Uterus (tissue), 4 donors: ENCODE results near the gene IL6R. TPM values are rescaled to one million over a fixed set of nuclear protein-coding genes. Genes with fewer than 3 reads are reported as not detected.
"Not testable (repeated sequence)": the region's sequence is repeated elsewhere in the genome, so short reads cannot be mapped to it uniquely, and the experiment has no call there.

Source experiments
- DNase-seq, 2 donors: peaks; one replicate each; pipeline ENCODE4 v3.0.0-alpha.2; 2019 to 2020
- H3K27ac ChIP-seq, 2 donors: fragments of 200-600 bp; sonication (generic); 1 replicate in 1 of 2; 2 replicates in 1 of 2; pipeline ENCODE4 v1.5.1; 2016 to 2018
- H3K27me3 ChIP-seq, 2 donors: fragments of 200-600 bp; sonication (generic); one replicate each; pipeline ENCODE4 v1.5.1; 2018 to 2019; ENCODE audit warnings: control low read depth in 1 of 2
- H3K36me3 ChIP-seq, 2 donors: fragments of 200-600 bp; sonication (generic); one replicate each; pipeline ENCODE4 v1.5.1; 2019; ENCODE audit warnings: control low read depth in 1 of 2
- H3K4me1 ChIP-seq, 2 donors: fragments of 200-600 bp; sonication (generic); one replicate each; pipeline ENCODE4 v1.5.1; 2018 to 2019; ENCODE audit warnings: control low read depth in 1 of 2
- H3K4me3 ChIP-seq, 2 donors: fragments of 200-600 bp; sonication (generic); 1 replicate in 1 of 2; 2 replicates in 1 of 2; pipeline ENCODE4 v1.5.1; 2018 to 2019; ENCODE audit warnings: mild to moderate bottlenecking in 1 of 2
- H3K9me3 ChIP-seq, 2 donors: fragments of 200-600 bp; sonication (generic); one replicate each; pipeline ENCODE4 v1.5.1; 2019; ENCODE audit warnings: control low read depth in 1 of 2
- POLR2A ChIP-seq, 2 donors: fragments of 450-650 bp; IDR thresholded peaks; one replicate each; pipeline ENCODE4 v1.6.1; 2016; ENCODE audit warnings: antibody characterized with exemption in 2 of 2, mild to moderate bottlenecking in 1 of 2, moderate library complexity in 1 of 2
- intact Hi-C: fragments of 100-400 bp; cut with DNase I; formaldehyde crosslinking; loops from one replicate; pipeline ENCODE4 v1.15.1; 2023; ENCODE audit warnings: low total_unique reads
- total RNA-seq, 4 donors: library from RNA; depleted of rRNA in 3 of 4; stranded (reverse); fragments of >200 nt in 3 of 4; gene quantifications; one replicate each; pipeline versions ENCODE4 v1.1.0 to v1.2.4, GENCODE V29; 2014 to 2023
- TF ChIP-seq, protein P1 (sequence below), 4 experiments: fragments of 200-600 bp in 2 of 4; fragments of 450-650 bp in 2 of 4; sonication (generic) in 2 of 4; IDR thresholded peaks; one replicate each; pipeline ENCODE4 v1.5.1; 2016 to 2019; ENCODE audit warnings: antibody characterized with exemption in 4 of 4, mild to moderate bottlenecking in 2 of 4, moderate library complexity in 1 of 4
- donor health status: DM: yes; HTN: yes; CAD: no.

IL6R gene
- total RNA-seq, 4 donors from 2014 or later: 9.7 to 28.2 (median 17.1) TPM

DNA sequence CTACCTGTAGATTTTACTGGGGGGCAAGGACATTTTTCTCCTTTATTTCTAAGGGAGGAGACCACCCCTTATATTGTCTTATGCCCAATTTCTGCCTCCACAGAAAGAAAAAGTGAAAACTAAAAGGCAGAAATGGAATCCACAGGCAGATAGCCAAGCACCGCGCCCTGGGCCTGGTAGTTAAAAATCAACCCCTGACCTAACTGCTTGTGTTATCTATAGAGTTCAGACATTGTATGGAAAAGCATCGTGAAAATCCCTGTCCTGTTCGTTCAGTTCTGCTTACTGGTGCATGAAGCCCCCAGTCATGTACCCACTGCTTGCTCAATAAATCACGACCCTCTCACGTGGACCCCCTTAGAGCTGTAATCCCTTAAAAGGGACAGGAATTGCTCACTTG lies 33.7 kb upstream of the IL6R start:
- Histone ChIP-seq H3K36me3 (no peaks in the 10 kb centered on the region), H3K9me3 (no peaks in the 10 kb centered on the region), H3K4me1 (no peaks in the 10 kb centered on the region), H3K4me3 (no peak overlapping the region), H3K27me3 (no peaks in the 10 kb centered on the region), H3K27ac (no peak overlapping the region)
- no peak for DNase-seq
- no peak for TF ChIP-seq POLR2A (IDR thresholded peaks at IDR 0.05)
- TF ChIP-seq, protein P1, sequence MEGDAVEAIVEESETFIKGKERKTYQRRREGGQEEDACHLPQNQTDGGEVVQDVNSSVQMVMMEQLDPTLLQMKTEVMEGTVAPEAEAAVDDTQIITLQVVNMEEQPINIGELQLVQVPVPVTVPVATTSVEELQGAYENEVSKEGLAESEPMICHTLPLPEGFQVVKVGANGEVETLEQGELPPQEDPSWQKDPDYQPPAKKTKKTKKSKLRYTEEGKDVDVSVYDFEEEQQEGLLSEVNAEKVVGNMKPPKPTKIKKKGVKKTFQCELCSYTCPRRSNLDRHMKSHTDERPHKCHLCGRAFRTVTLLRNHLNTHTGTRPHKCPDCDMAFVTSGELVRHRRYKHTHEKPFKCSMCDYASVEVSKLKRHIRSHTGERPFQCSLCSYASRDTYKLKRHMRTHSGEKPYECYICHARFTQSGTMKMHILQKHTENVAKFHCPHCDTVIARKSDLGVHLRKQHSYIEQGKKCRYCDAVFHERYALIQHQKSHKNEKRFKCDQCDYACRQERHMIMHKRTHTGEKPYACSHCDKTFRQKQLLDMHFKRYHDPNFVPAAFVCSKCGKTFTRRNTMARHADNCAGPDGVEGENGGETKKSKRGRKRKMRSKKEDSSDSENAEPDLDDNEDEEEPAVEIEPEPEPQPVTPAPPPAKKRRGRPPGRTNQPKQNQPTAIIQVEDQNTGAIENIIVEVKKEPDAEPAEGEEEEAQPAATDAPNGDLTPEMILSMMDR (IDR thresholded peaks at IDR 0.05): no peak
- intact Hi-C loops: no loop called here

DNA sequence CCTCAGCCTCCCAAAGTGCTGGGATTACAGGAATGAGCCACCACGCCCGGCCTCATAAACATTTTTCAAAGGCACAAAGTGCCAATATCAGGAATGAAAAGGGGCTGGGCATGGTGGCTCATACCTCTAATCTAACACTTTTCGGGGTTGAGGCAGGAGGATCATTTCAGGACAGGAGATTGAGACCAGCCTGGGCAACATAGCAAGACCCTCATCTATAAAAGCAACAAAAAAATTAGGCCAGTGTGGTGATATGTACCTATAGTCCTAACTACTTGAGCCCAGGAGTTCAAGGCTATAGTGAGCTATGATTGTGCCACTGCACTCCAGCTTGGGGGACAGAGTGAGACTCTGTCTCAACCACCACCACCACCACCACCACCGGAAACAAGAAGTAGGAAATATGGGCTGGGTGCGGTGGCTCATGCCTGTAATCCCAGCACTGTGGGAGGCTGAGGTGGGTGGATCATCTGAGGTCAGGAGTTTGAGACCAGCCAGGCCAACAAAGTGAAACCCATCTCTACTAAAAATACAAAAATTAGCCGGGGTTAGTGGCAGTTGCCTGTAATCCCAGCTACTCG lies 31.3 kb upstream of the IL6R start:
- H3K27me3 ChIP-seq, H3K4me3 ChIP-seq, H3K9me3 ChIP-seq, H3K4me1 ChIP-seq, intact Hi-C loops, H3K27ac ChIP-seq, H3K36me3 ChIP-seq, DNase-seq: not testable (repeated sequence)

DNA sequence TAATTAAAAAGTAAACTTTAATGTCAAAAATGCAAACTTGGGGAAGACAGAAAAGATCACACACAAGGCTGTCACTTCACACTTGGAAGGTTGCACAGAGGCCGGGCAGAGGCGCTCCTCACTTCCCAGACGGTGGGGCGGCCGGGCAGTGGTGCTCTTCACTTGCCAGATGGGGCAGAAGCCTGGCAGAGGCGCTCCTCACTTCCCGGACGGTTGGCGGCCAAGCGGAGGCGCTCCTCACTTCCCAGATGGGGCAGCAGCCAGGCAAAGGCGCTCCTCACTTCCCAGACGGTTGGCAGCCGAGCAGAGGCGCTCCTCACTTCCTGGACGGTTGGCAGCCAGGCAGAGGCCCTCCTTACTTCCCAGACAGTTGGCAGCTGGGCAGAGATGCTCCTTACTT lies 25.8 kb upstream of the IL6R start:
- Histone ChIP-seq H3K27ac (no peak overlapping the region), H3K27me3 (no peaks in the 10 kb centered on the region), H3K36me3 (no peaks in the 10 kb centered on the region), H3K9me3 (no peaks in the 10 kb centered on the region), H3K4me3 (no peak overlapping the region), H3K4me1 (no peaks in the 10 kb centered on the region)
- intact Hi-C loops: no loop called here
- no peak for DNase-seq
- TF ChIP-seq POLR2A (IDR thresholded peaks at IDR 0.05): no peak

DNA sequence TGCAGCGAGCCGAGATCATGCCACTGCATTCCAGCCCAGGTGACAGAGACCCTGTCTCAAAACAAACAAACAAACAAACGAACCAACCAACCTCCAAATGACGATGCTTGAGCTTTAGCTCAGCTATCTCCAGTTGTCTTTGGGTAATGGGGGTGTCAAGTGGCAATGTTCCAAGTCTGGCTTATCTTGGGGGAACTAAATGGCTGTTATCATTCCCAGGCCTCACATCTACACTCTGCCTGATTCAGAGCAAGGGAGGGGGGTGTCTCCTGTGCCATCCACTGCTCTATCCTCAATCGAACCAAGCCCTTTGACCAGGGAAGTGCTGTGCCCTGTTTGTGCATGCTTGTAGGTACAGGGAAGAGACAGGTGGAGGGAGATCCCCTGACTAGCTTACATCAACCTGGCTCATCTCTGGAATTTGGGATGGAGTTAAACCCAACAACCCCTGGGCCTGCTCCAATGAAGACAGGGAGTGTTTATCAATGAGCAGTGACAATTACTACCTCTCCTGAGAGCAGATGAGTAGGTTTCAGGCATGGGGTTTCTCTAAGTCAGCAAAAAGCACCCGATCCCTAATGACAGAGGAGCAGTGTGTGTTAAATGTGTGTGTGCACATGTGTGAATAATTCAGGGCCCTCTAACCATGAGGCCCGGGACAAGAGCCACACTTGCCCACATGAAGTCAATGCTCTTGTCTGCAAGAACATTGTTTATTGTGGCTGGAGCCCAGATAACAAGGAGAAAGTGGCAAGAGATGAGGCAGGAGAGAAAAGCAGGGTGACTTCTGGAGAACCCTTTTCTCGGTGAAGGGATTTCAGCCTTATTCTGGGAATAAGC lies 20.3 kb upstream of the IL6R start:
- H3K4me1 ChIP-seq: no peaks in the 10 kb centered on the region
- H3K9me3 ChIP-seq: no peaks in the 10 kb centered on the region
- TF ChIP-seq POLR2A (IDR thresholded peaks at IDR 0.05): no peak
- TF ChIP-seq, protein P1 (IDR thresholded peaks at IDR 0.05): no peak
- H3K36me3 ChIP-seq: no peaks in the 10 kb centered on the region
- no peaks in the 10 kb centered on the region for H3K27me3 ChIP-seq
- H3K4me3 ChIP-seq: no peak overlapping the region
- no peak overlapping the region for H3K27ac ChIP-seq
- intact Hi-C loops: no loop called here
- DNase-seq: no peak

DNA sequence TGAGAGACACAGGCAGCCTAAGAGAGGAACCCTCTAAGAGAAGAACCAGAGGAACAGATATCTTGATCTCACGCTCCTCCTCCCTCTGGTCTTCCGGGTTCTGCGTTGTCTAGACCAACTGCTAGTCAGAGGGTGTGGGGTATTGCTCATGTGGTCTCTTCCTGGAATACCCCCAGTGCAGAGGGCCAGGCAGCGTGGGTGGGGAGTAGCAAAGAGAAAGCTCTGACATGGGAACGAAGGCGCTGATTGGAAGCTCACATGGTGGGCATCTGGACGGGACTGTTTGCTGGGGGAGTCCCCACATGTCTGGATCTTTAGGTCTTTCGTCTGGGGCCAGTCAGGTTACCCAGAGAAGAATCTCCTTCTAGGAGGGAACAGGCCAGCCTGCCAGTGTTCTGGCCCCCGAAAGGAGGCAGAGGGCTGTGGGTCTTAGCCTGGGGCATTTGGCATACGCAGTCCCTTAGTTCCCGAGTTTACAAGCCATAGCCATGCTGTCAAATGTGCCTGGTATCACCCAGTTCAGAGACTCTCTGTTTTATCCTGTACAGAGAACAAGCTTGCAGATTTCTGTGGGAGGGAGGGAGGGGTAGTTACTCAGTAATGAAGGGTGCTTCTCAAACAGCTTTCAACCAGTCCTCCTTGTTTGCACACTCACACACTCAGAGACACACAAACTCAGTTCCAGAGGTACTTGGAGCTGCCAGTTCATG lies 18.3 kb upstream of the IL6R start:
- Histone ChIP-seq H3K27ac (no peak overlapping the region), H3K4me1 (no peaks in the 10 kb centered on the region), H3K9me3 (no peaks in the 10 kb centered on the region), H3K4me3 (no peak overlapping the region), H3K27me3 (no peaks in the 10 kb centered on the region), H3K36me3 (no peaks in the 10 kb centered on the region)
- no peak for DNase-seq
- intact Hi-C loops: no loop called here
- TF ChIP-seq POLR2A (IDR thresholded peaks at IDR 0.05): no peak

DNA sequence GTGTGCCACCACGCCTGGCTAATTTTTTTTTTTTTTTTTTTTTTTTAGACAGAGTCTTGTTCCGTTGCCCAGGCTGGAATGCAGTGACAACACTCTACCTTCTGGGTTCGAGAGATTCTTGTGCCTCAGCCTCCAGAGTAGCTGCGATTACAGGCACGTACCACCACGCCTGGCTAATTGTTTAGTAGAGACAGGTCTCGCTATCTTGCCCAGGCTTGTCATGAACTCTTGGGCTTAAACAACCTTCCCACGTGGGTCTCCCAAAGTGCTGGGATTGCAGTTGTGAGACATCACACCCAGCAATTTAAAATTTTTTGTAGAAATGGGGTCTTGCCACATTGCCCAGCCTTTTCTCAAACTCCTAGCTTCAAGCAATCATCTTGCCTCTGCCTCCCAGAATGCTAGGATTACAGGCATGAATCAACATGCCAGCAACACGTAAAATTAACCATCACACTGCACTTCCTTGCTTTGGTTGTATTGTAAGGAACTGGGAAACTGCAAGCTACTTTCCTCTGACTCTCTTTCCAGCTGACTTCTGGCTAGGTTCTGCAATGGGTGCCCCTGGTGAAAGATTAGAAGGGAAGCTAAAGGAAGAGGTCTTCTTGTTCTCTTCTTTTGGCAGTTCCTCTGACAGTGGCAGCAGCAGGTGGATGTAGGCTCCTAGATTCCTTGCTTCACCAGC lies 13.9 kb upstream of the IL6R start:
- TF ChIP-seq POLR2A (IDR thresholded peaks at IDR 0.05): no peak
- TF ChIP-seq, protein P1 (IDR thresholded peaks at IDR 0.05): no peak
- no peak overlapping the region for H3K4me3 ChIP-seq
- H3K27ac ChIP-seq: no peak overlapping the region
- H3K4me1 ChIP-seq: no peaks in the 10 kb centered on the region
- DNase-seq: no peak
- H3K36me3 ChIP-seq: no peaks in the 10 kb centered on the region
- H3K27me3 ChIP-seq: no peaks in the 10 kb centered on the region
- H3K9me3 ChIP-seq: peaks cover 0 to 5% of the 10 kb centered on the region in 2 donors
- intact Hi-C loops: no loop called here
